HepG2 (cell line): ENCODE measurements around the gene FAM234A. TPM values are rescaled to one million over a fixed set of nuclear protein-coding genes. Genes with fewer than 3 reads are reported as not detected.
A peak's percentile ranks its signal among the peaks of the same experiment; 100 is the strongest.

ENCODE experiments used
- ATAC-seq: fragments of 200-7000 bp; cut with Tn5 transposase; 3 replicates; pipeline ENCODE4 v1.9.1; 2020; ENCODE audit warnings: mild to moderate bottlenecking, moderate library complexity
- BruUV-seq: library from RNA; stranded (reverse); fragments of 400-500 nt; replicated peaks from 2 replicates; lab custom pipeline; 2021; lab: Mats Ljungman, UMichigan
- CTCF ChIA-PET: fragments of 300-600 bp; formaldehyde crosslinking; extraction: SDS; loops from one replicate; lab custom pipeline; 2021; ENCODE audit warnings: low total read pairs, inconsistent platforms, low intra/inter-chr PET ratio; lab: Yijun Ruan, JAX
- POLR2A ChIA-PET: fragments of 350-600 bp; sonication (Branson Sonifier 250); formaldehyde crosslinking; loops from one replicate; lab custom pipeline; 2020; ENCODE audit warnings: antibody characterized with exemption, inconsistent platforms; lab: Yijun Ruan, JAX
- DNase-seq: peaks from one replicate; pipeline ENCODE4 v3.0.0-alpha.2; 2015; ENCODE audit warnings: low spot score
- FAIRE-seq: peaks from 3 replicates; lab custom pipeline; 2011; peaks lifted over from hg19 to GRCh38; lab: Jason Lieb, UNC
- H2AFZ ChIP-seq: one replicate; pipeline ENCODE4 v1.6.1; 2011; ENCODE audit warnings: low read length, inconsistent platforms
- H3K27ac ChIP-seq: fragments of 300-600 bp; 3 replicates; pipeline ENCODE4 v1.8.0; 2011; ENCODE audit warnings: mixed run types, mild to moderate bottlenecking, mixed read lengths, low read length, inconsistent platforms; ENCODE audit not compliant: insufficient read depth; ENCODE audit errors: extremely low read length
- H3K27me3 ChIP-seq, 2 experiments: fragments of 200-600 bp in 1 of 2; 2 replicates in 1 of 2; 3 replicates in 1 of 2; pipeline versions ENCODE4 v1.6.0 to v1.8.0; 2011; ENCODE audit warnings: low read length in 2 of 2, mild to moderate bottlenecking in 2 of 2, moderate library complexity in 2 of 2, inconsistent platforms in 1 of 2; ENCODE audit not compliant: insufficient read depth in 2 of 2, control insufficient read depth in 1 of 2
- H3K36me3 ChIP-seq, 2 experiments: fragments of 200-600 bp in 1 of 2; replicated peaks in 1 of 2; 2 replicates in 1 of 2; 3 replicates in 1 of 2; pipeline versions ENCODE4 v1.5.1 to v1.8.0; 2011; ENCODE audit warnings: low read length in 2 of 2, inconsistent platforms in 1 of 2; ENCODE audit not compliant: insufficient read depth in 2 of 2, control insufficient read depth in 1 of 2
- H3K4me1 ChIP-seq: 2 replicates; pipeline ENCODE4 v1.5.1; 2012; ENCODE audit warnings: low read length, inconsistent platforms; ENCODE audit not compliant: insufficient read depth
- H3K4me2 ChIP-seq: 2 replicates; pipeline ENCODE4 v1.6.0; 2011; ENCODE audit warnings: low read depth, low read length, inconsistent platforms
- H3K4me3 ChIP-seq, 3 experiments: fragments of 200-600 bp in 1 of 3; sonication (generic), shearing (Covaris generic) in 1 of 3; replicated peaks in 1 of 3; 2 replicates each; pipeline ENCODE4 v1.5.1; 2011 to 2016; ENCODE audit warnings: low read length in 3 of 3, inconsistent platforms in 2 of 3, low read depth in 2 of 3, mild to moderate bottlenecking in 2 of 3, control low read depth in 1 of 3, mixed read lengths in 1 of 3; ENCODE audit not compliant: insufficient read depth in 1 of 3
- H3K79me2 ChIP-seq: one replicate; pipeline ENCODE4 v1.6.1; 2011; ENCODE audit warnings: low read length, inconsistent platforms; ENCODE audit not compliant: insufficient read depth
- H3K9ac ChIP-seq: 2 replicates; pipeline ENCODE4 v1.6.0; 2011; ENCODE audit warnings: mild to moderate bottlenecking, low read depth, low read length, inconsistent platforms; ENCODE audit not compliant: insufficient read depth
- H3K9me3 ChIP-seq: 2 replicates; pipeline ENCODE4 v1.5.1; 2012; ENCODE audit warnings: mild to moderate bottlenecking, low read length
- H4K20me1 ChIP-seq: 2 replicates; pipeline ENCODE4 v1.6.0; 2011; ENCODE audit warnings: inconsistent platforms, mild to moderate bottlenecking, low read length, moderate library complexity; ENCODE audit not compliant: insufficient read depth
- DR1 ChIP-seq: sonication (generic); formaldehyde crosslinking; IDR thresholded peaks from 2 replicates; pipeline ENCODE4 v1.8.0; 2021; ENCODE audit warnings: mild to moderate bottlenecking, missing genetic modification reagents, inconsistent platforms
- ERF ChIP-seq: IDR thresholded peaks from 2 replicates; pipeline ENCODE4 v1.6.1; 2018; ENCODE audit warnings: missing biosample characterization, missing genetic modification reagents
- KDM4B ChIP-seq: sonication (generic); formaldehyde crosslinking; IDR thresholded peaks from 2 replicates; pipeline ENCODE4 v1.4.0; 2020; ENCODE audit warnings: missing genetic modification reagents
- MZF1 ChIP-seq: sonication (generic); formaldehyde crosslinking; IDR thresholded peaks from 2 replicates; pipeline ENCODE4 v1.8.1; 2023; ENCODE audit warnings: mild to moderate bottlenecking, missing genetic modification reagents, borderline replicate concordance
- RBM22 ChIP-seq: fragments of 200-400 bp; formaldehyde crosslinking; optimal IDR thresholded peaks from 2 replicates; pipeline ENCODE3; 2017; ENCODE audit warnings: mild to moderate bottlenecking, low read length, moderate library complexity
- TFE3 ChIP-seq: IDR thresholded peaks from 2 replicates; pipeline ENCODE4 v1.6.1; 2016
- ZNF333 ChIP-seq: sonication (generic); formaldehyde crosslinking; IDR thresholded peaks from 2 replicates; pipeline ENCODE4 v1.4.0; 2020; ENCODE audit warnings: mild to moderate bottlenecking, missing genetic modification reagents, borderline replicate concordance
- ZNF678 ChIP-seq: sonication (generic); formaldehyde crosslinking; IDR thresholded peaks from 2 replicates; pipeline ENCODE4 v1.4.0; 2020; ENCODE audit warnings: mild to moderate bottlenecking, missing genetic modification reagents
- ZNF724P ChIP-seq: sonication (generic); formaldehyde crosslinking; IDR thresholded peaks from 2 replicates; pipeline ENCODE4 v1.8.0; 2022; ENCODE audit warnings: missing genetic modification reagents, borderline replicate concordance
- WGBS: methylation state at CpG from one replicate; pipeline ENCODE4 v1.1.6; 2017; ENCODE audit warnings: low lambda C conversion rate; 5-methylcytosine and 5-hydroxymethylcytosine counted together
- in situ Hi-C: cut with HindIII; loops from 2 replicates; pipeline ENCODE4 v1.10.0; 2017; ENCODE audit warnings: low pct_unique_long_range_greater_than_20kb; ENCODE audit not compliant: extremely low pct_ligation_motif_present
- intact Hi-C: fragments of 100-400 bp; cut with micrococcal nuclease; formaldehyde crosslinking; loops from one replicate; pipeline ENCODE4 v1.10.0; 2022; ENCODE audit not compliant: unreplicated experiment
- polyA plus RNA-seq, 8 experiments: library from polyadenylated mRNA; depleted of rRNA in 3 of 8; stranded (reverse) in 7 of 8; unstranded in 1 of 8; fragments of >200 nt; fragmentation: Illumina TruSeq in 4 of 8; extraction: Trizol in 4 of 8; gene quantifications; 2 replicates each; pipeline versions ENCODE4 v1.2.1 to v1.2.3, GENCODE V29; 2011 to 2016; ENCODE audit warnings: low read depth in 4 of 8, missing spikeins in 1 of 8, mixed read lengths in 1 of 8; ENCODE audit not compliant: insufficient read depth in 1 of 8
- total RNA-seq, 5 experiments: library from RNA; depleted of rRNA; stranded (reverse); fragments of >200 nt; fragmentation: Illumina TruSeq; extraction: Trizol; gene quantifications; 2 replicates each; pipeline ENCODE4 v1.2.3, GENCODE V29; 2016; ENCODE audit warnings: low read depth in 1 of 5
- TF ChIP-seq, protein P1 (sequence below): sonication (generic); formaldehyde crosslinking; IDR thresholded peaks from 2 replicates; pipeline ENCODE4 v1.4.0; 2020; ENCODE audit warnings: missing genetic modification reagents

FAM234A gene
- total and polyA plus RNA-seq, 2 of the 13 experiments (the other 11 are each of a cell fraction or from before 2014, with no cell fraction given) = 29.2 to 34.4 TPM

- Histone ChIP-seq H3K4me2 (no peak overlapping the region), H3K4me3 (no peak overlapping the region), H3K27ac (no peak overlapping the region), H3K9ac (no peak overlapping the region), H3K9me3 (no peaks in the 10 kb centered on the region), H2AFZ (no peak overlapping the region), H3K79me2 (no peaks in the 10 kb centered on the region), H4K20me1 (no peaks in the 10 kb centered on the region), H3K36me3 (peaks cover 14 to 40% of the 10 kb centered on the region in 2 experiments; a peak in 4 of 5 replicates), H3K27me3 (no peaks in the 10 kb centered on the region), H3K4me1 (no peaks in the 10 kb centered on the region)
- no peak for DNase-seq
- in situ Hi-C loops = no loop called here
- CTCF ChIA-PET = no interaction called here
- no peak for FAIRE-seq
- TF ChIP-seq ZNF333 (CRISPR knock-in tag) (no peak), DR1 (no peak), MZF1 (CRISPR knock-in tag) (no peak), ZNF678 (no peak), KDM4B (CRISPR knock-in tag) (no peak), ZNF724P (CRISPR knock-in tag) (no peak), TFE3 (no peak), ERF (CRISPR knock-in tag) (no peak), RBM22 (no peak)
- TF ChIP-seq, protein P1, sequence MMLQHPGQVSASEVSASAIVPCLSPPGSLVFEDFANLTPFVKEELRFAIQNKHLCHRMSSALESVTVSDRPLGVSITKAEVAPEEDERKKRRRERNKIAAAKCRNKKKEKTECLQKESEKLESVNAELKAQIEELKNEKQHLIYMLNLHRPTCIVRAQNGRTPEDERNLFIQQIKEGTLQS = no peak
- peak; percentile 12; the same call in 1 of the 3 replicates for ATAC-seq
- POLR2A ChIA-PET = no interaction called here
- intact Hi-C loops = no loop called here
- no TSS peak for BruUV-seq
- WGBS = 94% methylated on average over 36 of the region's 37 CpGs
These were observed 62.3 kb downstream of the FAM234A start for GRCh38 chr16:296806-297510.
